GM21381 (cell line): ENCODE results near the gene MSGN1.

ENCODE experiments used
- ATAC-seq: cut with Tn5 transposase; IDR thresholded peaks from one replicate; pipeline ENCODE4 v1.9.1; 2021; ENCODE audit warnings: mild to moderate bottlenecking, moderate library complexity; ENCODE audit not compliant: unreplicated experiment

Gene MSGN1, protein sequence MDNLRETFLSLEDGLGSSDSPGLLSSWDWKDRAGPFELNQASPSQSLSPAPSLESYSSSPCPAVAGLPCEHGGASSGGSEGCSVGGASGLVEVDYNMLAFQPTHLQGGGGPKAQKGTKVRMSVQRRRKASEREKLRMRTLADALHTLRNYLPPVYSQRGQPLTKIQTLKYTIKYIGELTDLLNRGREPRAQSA

DNA sequence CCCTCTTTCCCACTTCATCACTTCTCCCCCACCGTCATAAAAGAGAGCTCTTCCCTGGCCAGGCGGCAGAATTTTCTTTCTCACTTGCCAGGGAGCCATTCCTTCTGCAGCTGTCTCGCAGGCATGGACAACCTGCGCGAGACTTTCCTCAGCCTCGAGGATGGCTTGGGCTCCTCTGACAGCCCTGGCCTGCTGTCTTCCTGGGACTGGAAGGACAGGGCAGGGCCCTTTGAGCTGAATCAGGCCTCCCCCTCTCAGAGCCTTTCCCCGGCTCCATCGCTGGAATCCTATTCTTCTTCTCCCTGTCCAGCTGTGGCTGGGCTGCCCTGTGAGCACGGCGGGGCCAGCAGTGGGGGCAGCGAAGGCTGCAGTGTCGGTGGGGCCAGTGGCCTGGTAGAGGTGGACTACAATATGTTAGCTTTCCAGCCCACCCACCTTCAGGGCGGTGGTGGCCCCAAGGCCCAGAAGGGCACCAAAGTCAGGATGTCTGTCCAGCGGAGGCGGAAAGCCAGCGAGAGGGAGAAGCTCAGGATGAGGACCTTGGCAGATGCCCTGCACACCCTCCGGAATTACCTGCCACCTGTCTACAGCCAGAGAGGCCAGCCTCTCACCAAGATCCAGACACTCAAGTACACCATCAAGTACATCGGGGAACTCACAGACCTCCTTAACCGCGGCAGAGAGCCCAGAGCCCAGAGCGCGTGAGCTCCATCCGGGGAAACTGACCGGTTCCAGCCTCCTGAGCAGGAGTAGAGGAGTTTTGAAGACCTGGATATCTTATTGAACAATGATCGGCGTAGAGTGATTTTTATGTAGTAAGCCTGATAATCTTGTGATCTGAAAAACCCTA lies at the start of gene MSGN1:
MSGN1 (plus strand) TSS at position 65 of the 850 bp plus-strand sequence; CDS start at position 124, 59 bp downstream.
- no peak for ATAC-seq

DNA sequence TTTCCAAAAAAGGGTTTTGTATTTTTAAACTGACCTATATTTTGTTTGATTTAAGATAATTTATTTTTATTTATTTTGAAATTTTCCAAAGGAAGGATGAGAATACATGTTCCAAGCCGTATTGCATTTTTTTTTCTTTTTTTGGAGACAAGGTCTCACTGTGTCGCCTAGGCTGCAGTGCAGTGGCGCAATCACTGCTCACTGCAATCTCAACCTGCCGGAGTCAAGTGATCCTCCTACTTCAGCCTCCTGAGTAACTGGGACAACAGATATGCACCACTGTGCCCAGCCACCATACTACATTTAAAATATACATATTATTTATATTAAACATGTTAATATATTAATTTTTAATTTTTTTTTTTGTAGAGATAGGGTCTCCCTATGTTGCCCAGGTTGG lies 47.4 kb upstream of the MSGN1 start:
- no peak for ATAC-seq

DNA sequence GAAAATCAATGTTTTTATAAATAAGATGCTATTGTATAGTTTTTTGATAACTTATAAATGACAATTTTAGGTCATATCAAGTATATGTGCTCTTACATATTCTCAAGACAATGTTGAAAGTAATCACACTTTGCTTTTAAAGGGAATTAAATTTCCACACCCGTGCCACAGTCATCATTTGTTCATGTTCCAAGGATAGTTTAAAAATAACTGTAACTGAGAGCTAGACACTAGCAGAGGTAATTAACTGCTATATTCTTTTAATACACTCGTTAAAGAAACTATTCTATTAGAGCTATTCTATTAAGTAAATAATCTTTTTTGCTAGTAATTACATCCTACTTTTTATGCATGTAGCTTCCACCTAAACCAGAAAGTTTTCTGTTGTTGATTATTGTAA lies 44.3 kb upstream of the MSGN1 start:
- no peak for ATAC-seq

DNA sequence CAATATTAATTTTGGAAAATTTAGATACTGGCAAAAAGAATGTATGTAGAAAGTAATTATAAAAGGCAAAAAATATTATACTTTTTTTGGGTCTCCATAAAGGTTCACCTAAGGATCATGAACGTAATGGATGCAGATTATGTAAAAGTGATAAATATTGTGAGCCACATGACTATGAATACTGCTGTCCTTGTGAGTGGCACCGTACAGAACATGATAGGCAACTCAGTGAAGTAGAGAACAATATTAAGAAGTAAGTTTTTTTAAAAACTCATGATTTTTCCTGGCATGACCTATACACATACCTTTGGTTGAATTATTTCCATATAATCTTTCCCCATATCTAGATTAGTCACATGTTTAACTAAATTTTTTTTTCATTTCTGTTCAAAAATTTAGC lies 43.7 kb upstream of the MSGN1 start:
- ATAC-seq = no peak

DNA sequence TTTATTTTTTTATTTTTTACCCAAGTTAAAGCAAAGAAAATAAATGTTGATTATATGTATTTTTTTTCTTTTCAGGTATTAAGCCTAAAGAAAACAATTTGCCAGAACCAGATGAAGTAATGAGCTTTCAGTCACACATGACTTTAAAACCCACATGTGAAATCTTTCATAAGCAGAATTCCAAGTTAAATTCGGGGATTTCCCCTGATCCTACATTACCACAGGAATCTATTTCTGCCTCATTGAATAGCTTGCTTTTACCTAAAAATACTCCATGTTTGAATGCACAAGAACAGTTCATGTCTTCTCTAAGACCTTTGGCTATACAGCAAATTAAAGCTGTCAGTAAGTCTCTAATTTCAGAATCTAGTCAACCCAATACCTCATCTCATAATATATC lies 35.7 kb upstream of the MSGN1 start:
- no peak for ATAC-seq

DNA sequence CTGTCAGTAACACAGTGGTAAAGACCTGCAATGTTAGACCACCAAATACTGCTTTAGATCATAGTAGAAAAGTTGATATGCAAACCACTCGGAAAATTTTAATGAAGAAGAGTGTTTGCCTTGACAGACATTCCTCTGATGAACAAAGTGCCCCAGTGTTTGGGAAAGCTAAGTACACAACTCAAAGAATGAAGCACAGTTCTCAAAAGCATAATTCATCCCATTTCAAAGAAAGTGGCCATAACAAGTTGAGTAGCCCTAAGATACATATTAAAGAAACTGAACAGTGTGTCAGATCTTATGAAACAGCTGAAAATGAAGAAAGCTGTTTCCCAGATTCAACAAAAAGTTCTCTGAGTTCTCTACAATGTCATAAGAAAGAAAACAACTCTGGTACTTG lies 34.8 kb upstream of the MSGN1 start:
- no peak for ATAC-seq

DNA sequence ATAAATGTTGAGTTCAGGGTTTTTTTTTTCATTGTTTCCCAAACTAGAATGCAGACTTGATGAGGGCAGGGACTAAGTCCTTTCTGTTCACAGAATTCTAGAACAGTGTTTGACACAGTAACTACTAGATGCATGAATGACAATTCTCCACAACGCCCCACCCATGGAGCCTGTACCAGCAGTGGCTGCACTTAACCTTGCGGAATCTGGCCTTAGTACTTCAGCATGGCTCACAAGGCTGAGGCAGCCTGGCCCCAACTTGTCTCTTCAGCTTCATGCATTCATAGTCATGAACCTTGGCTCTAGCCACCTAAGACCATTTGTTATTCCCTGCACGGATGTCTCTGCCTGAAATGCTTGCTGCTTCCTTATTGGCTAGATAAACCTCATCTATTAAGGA lies 29.5 kb upstream of the MSGN1 start:
- ATAC-seq = no peak

DNA sequence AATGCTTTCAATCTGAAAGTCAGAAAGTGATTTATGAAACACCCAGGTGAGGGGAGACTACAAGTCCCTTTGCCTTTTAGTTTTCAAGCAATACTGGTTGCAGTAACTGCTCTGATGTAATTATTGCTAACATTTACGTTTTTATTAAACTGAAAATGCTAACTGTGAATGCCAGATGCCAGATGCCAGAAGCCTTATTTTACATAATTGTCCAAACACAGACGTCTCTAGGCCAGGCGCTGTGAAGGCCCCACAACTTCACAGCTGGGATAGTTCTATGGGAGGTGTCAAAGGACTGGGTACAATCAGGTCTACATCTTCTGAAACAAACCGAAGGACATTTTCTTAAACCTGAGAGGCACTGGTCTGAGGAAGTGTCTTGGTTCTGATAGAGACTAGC lies 27.5 kb upstream of the MSGN1 start:
- ATAC-seq = no peak

DNA sequence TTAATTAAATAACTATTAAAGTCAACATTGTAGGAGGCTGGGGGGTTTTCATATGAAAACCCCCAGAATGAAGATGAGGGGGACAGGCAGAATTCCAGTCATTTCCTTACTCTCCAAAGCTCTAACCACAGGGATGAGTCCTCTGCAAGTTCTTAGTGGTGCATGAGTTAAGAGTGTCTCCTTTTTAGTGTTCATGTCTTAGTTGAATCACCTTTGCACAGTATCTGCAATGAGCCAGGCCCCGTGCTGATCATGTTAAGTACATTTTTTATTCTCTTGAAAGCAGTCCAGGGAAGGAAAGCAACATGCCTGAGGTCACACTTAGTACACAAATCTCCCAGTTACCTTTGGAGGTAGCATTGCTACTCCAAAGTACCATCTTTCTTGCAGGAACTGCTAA lies 25.7 kb upstream of the MSGN1 start:
- no peak for ATAC-seq

DNA sequence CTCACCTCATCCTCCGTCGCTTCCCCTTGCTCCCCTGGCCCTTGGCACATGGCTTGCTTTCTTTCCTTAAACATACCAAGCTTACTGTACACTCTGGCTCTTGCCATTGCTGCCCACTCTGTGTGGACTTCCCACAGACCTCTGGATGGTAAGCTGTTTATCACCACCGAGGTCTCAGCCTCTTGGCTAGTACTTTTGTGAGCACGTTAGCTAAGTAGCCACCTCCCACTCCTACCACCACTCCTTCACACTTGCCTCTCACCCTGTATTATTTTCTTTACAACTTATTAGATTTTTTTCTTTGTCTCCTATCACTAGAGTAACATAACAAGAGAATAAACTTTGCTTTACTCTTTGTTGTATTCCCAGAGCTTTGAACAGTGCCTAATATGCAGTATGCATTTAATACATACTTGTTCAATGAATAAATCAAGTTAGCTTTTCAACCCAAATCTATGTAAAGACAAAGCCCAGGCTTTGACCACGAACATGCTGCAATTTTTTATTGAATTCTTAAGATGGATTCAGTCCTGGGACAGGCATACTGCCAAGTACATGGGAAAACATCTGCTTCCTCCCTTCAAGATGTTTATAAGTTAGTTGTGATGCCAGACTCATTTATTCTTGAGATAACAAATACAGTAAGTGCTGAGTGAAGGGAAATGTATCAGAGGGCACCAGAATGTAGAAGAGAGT lies 25.0 kb upstream of the MSGN1 start:
- ATAC-seq = no peak

DNA sequence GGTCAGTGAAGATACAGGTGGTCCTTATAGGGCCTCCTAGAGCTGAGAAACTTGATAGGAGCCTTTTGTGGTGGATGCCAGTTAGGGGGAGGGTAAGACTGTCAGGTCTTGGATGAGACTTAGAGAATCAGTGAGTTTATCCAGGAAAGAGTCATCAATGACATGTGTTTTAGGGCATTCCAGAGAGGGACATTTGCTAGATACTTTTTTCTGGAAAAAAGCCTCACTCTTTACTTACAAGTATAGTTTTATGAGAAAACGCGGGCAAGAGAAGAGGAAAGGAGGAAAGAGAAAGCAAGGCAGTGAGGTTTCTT lies 24.5 kb upstream of the MSGN1 start:
- no peak for ATAC-seq

DNA sequence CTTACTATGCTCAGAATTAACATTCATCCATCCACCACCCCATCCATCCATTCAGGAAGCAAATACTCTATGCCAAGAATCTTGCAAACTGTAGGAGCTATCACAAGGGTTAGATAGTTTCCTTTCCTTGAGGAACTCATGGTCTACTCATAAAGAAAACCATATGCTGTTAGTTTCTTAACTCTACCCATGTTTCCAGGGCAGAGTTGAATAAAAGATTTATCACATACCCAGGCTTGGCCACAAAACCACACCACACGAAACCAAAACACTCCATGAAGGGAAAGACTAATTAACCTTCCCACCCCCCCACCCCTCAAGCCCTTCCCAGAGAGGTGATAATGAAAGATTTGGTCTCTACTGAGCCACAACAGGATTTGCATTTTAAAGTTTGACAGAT lies 23.7 kb upstream of the MSGN1 start:
- ATAC-seq = no peak

DNA sequence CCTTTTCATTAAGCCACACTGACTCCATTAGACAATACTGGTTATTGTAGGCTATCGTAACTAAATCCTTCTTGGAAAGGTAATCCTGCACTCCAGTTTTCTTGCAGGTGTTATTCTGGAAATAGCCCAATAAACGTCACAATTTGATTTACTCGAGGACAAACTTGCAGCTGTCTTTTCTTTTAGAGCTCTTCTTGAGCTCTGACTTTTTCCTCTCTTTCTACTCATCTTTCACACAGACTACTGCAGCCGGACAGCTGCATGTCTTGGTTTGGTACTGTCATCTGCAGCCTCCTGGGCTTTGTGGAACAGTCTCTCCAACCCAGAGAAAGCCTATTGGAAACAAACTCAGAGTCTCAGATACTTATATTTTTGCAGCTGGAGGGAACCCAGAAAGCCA lies 23.0 kb upstream of the MSGN1 start:
- no peak for ATAC-seq

DNA sequence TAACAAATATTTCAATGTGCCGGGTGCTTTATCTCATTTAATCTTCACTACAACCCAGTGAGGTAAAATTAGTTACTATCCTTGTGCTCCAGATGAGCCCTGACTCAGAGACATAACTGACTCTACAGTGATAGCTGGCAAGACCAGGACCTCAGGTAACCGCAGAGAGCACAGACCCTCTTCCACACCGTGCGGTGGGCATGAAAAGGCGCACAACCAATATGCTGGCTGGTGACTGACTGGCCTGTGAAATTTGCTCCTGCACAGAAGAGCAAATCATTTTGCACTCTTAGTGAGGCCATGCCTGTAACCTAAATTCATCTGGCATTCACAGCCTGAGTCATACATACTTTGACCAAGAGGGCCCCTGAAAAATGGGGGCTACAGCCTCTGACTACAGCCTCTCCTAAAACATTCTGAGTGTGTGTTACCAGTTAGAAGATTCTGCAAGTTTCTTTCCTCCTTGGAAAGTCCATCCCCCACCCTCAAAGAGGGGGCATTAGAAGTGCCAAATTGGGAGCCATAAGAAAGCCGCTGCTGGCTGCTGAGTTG lies 22.4 kb upstream of the MSGN1 start:
- ATAC-seq = no peak

DNA sequence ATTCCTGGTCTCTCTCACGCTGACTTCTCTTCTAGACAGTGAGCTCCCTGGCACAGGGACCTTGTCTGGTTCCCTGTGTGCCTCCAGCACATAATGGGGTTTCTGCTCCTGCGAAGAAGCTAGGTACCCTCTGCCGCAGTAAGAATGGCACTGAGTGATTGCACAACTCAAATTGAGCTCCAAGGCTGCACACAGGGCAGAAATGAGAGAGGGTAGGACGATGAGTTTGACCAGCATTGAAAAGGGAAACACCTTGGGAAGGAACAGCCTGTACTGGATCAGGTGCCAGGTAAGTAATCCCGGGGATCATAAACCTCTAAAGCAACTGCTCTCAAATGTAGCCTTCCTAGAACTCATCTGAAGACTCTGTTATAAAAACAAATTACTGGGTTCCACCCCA lies 21.0 kb upstream of the MSGN1 start:
- no peak for ATAC-seq

DNA sequence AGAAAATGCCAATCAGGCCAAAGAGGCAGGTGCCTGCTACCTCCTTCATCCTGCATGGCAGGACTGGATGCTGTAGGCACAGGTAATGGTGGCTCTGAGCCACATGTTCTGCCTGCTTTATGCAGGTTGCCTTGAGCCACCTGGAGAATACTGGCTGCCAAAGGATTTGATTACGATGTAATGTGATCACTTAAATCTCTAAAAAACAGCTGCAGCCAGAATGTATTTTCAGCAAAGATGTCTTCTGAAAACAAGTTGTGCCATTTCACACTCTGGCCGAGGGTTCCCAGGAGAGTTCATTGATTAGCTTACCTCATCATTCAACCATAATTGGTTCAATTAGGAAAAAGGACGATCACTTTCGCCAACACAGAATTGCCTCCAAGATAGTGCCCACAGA lies 17.9 kb upstream of the MSGN1 start:
- no peak for ATAC-seq

DNA sequence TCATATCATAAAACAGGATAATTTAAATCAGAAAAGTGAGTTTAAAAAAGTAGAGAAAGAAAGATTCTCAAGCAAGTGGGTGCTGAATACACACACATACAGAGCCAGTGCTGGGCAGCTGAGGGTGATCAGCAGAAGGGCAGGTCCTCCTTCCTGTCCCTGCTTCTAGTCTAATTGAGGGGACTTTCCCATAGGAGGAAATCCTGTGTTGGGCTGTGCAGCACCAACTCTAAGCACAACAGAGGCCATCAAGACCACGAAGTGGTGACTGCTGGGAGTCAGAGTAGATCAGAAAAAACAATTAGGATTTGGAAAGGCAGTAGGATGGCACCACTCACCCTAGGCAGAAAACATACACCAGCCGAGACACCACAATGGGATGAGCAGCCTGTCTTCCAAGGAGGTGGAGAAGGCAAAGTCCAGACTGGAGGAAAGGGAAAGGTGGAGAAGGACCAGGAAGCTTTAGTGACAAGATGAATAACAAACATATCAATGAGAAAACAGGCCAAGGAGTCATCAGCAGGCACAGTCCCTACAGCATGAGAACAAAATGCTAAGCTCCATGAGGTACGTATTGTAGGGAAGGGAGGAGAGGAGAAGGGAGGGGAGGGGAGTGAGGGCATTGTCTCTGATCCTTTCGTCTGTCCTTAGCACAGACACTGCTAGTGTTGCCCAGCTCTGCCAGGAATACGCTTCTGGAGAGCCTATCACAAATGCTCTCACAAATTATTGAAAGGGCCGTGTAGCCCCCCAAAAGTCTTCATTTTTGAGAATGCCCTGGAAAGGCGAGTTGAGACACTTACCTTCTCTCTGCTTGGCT lies 16.7 kb upstream of the MSGN1 start:
- no peak for ATAC-seq

DNA sequence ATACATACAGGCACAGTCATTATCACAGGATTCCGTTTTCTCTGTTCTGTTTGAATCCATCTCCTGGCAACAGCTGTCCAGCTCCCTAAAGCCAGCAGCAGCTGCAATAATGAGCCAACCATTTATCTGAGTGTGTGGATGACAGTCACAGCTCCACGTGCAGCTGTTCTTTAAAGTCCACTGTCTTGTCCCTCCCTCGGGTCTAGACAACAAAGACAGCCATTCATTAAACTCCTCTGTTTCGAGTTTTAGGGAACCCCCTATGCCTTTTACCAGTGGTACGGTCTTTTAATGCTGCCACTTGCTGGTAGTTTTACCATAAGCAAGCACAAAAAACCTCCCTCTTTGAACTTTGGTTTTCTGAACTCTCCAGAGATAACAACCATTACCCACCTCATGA lies 16.0 kb upstream of the MSGN1 start:
- no peak for ATAC-seq

DNA sequence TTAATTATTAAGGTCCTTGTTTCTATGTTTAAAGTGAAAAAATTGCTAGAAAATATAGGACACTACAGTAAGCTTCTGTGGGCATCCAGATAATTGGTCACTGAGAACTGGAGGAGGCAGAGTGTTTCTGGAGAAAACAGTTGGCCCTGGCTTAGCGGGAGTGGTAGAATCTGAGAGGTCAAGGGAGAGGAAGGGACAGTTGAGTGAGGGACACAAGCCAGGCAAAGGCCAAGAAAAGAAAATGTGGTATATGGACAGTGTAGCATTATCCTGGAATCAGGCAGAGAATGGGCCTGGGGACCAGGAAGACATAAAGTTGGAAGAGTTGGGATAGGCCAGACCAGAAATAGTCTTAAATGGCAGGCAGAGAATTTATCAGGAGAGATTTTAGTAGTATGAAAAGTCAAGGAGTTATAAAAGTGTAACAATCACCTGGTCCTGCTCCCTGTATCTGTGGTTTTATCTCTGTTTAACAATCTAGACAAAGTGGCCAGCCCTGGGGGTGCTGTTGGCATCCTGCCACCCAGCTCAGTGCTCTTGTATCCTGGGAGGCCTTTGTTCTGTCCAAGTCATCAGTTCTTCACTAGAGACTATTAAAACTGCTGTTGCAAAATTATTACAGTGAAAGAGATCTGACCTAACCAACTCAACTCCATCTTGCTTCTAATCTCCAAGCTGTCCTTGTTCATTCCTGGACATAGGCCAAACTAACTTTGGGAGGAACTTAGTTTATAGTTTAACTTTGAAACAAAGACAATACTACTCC lies 15.4 kb upstream of the MSGN1 start:
- ATAC-seq = no peak

DNA sequence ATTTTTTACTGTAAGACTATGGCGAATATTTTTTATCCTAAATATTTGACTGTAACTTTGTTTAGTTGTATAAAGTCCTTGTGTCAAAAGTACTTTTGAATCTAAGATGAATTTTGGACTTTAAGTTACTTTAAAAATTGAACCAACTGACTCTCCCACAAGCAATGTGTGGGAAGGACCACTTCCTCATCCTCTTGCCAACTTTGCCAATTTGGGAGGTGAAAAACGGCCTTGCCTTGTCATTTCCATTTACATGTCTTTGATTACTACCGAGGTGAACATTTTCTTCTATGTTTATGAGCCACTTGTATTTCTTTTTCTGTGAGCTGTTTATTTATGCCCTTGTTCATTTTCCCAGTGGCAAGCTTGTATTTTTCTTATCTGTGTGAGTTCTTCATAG lies 12.8 kb upstream of the MSGN1 start:
- ATAC-seq = no peak
